GM19395 (cell line): Measurements from ENCODE around the gene PRDM15.
"Not testable (repeated sequence)": the region's sequence is repeated elsewhere in the genome, so short reads cannot be mapped to it uniquely, and the experiment has no call there.

ENCODE experiments used
- ATAC-seq: cut with Tn5 transposase; IDR thresholded peaks from one replicate; pipeline ENCODE4 v1.9.1; 2021; ENCODE audit warnings: mild to moderate bottlenecking, moderate library complexity; ENCODE audit not compliant: unreplicated experiment

Gene PRDM15

DNA sequence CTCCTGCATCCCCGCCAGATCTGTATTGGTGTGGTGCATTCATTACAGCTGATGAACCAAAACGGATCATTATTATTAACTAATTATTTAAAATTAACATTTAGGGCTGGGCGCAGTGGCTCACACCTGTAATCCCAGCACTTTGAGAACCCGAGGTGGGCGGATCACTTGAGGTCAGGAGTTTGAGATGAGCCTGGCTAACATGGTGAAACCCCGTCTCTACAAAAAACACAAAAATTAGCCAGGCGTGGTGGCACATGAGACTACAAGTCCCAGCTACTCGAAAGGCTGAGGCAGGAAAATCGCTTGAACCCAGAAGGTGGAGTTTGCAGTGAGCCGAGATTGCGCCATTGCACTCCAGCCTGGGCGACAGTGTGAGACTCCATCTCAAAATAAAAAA is 93.9 kb downstream of the PRDM15 start:
- not testable (repeated sequence) for ATAC-seq

DNA sequence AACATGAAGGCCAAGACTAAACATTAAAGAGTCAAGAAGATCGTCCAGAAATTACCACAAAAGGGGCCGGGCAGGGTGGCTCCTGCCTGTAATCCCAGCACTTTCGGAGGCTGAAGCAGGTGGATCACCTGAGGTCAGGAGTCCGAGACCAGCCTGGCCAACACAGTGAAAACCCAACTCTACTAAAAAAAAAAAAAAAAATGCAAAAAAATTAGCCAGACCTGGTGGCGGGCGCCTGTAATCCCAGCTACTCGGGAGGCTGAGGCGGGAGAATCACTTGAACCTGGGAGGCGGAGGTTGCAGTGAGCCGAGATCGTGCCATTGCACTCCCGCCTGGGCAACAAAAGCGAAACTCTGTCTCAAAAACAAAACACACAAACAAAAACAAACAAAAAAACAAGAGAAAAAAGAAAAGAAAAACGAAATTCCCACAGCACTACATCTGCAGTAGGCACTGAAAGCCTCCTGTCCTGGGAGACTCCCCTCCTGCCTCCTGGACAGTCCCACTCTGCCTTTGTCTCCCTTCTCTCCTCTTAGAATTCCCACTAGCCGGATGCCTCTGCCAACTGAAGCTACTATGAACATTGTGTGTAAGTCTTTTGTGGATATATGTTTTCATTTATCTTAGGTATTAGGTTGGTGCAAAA is 94.6 kb downstream of the PRDM15 start:
- ATAC-seq, result no peak

DNA sequence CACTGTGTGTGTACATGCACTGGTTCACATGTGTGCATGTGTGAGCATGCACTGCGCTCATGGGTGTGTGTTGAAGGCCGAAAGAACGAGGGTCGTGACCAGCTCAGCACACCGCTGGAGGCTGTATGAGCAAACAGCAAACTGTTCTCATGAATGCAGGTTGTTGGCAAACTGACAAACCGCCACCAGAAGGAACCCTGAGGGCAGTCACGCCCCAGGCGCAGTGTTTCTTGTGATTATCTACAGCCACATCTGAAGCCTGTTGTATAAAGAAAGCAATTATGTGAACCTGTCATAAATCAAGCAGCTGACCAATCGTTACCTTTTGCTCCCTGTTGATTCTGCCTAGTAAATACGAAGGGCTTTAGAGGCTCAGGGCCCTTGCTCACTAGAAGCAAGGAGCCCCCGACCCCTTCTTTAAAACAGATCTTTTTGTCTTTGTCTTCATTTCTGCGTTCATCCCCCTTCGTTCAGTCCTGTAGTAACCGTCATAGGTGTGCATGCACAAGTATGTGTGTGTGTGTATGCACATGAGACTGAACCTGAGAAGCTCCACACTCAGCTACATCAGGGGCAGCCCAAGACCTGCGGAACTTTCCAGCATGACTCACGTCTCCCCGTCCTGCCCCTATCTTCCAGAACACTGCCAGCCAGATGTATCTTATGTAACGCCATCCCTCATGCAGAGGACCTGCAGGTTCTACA is 95.5 kb downstream of the PRDM15 start:
- ATAC-seq, result no peak

DNA sequence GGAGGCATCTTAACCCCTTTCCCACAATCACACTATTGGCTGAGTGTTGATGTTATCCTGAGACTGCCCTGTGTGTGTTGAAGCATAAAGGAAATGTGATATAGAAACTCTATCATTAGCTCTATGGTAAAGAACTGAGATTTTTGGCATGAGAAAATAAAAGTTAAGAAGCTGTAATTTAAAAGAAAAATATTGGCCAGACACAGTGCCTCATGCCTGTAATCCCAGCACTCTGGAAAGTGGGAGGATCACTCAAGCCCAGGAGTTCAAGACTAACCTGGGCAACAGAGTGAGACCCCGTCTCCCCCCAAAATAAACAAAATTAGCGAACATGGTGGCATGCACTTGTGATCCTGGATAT is 98.1 kb downstream of the PRDM15 start:
- ATAC-seq, result no peak

DNA sequence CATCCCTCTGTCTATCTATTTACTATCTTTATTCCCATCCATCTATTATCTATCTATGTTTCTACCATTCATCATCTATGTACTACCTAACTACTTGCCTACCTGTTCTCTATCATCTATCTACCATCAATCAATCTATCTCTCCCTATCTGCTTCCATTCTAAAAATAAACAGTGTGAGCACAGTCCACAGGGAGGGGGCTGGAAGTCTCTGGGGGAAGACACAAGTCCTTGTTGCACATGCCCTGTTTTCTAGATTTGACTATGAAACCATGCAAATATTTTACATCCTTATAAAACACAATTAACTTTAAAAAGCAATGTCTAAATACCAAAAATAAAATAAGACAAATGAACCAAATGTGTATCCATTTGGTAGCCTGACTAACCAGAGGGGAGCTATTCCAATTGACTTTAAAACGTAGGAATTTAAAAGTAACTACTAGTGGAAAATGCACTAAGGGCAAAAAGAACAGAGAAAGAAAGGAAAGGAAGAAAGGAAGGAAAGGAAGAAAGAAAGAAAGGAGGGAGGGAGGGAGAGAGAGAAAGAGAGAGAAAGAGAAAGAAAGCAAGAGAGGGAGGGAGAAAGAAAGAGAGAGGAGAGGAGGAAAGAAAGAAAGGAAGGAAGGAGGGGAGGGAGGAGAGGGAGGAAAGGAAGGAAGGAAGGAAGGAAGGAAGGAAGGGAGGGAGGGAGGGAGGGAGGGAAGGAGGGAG is 98.7 kb downstream of the PRDM15 start:
- no peak for ATAC-seq

DNA sequence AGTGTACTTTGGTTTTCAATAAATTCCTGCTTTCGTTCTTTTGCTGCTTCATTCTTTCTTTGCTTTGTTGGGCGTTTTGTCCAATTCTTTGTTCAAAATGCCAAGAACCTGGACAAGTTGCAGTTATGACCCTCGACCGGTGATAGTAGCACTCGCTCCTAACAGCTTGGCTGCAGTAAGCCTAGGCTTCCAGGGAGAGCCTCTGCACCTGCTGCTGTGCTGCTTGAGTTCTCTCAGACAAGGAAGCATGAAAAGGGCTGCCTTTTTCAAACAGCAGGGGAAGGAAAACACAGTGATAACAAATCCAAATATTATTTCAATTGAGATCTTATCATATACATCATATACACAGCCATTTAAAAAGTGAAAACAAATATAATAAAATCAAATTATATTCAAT is 99.5 kb downstream of the PRDM15 start:
- ATAC-seq, result no peak

DNA sequence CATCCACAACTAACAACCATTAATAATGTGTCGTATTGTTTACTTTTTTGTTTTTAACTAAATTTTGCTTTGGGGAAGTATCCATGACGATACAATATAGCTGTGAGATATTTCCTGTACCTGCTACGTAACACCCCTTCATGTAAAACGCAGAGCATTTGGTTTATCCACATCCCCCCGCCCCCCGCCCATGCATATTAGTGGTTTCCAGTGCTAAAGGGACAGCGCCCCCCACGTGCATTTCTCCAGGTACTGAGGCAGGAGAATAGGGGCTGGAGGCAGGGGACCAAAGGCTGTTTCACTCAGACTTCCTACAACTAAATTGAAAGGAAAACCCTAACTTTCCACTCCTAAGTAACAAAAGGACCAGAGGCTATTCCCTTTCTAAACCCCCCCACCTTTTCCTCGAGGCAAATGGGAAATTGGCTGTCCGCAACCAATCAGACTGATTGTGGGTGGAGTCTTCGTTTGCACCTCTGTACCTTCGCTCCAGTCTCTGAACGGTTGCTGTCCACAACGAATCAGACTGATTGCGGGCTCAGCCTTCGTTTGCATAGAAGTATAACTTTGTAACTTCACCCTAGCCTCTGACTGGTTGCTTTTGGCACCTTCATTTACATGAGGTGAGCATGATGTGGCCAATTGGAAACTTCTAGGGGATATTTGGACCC is 100.1 kb downstream of the PRDM15 start:
- no peak for ATAC-seq

DNA sequence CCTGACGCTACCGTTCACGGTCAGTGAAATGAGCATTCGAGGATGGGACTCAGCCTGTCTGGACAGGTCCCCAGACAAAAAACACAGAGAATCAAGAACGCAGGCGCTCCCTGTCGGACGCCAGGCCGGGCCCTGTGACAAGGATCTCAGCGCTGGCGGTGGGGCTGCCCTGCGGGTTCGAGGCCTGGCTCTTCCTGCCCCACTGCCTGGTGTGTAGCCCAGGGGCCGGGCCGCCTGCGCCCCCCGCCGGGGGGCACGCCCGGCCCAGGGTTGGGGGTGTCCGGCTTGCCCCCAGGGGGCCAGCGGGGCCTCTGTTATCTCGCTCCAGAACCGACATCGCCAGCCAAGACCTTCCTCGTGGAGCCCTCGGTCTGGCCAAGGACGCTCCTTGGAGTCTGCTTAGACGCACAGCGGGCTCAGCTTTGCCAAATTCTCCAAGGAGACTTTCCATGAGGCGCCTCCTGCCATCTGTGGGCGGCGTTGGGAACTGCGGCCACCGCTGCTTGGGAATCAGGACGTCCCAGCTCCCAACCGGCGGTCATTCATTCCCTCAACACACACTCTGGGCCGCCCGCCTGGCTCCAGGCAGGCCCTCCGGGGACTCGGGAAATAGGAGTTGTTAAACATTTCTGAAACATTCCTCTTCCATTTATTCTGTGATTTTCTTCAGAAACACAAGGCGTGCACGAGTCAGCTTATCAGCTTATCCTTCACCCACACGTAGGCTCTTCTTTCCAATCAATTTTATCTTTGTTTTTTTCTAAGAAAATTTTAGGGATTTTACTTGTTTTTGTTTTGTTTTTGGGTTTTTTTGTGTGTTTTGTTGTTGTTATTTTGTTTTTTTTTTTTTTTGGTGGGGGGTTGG is 101.0 kb downstream of the PRDM15 start:
- ATAC-seq, result no peak

DNA sequence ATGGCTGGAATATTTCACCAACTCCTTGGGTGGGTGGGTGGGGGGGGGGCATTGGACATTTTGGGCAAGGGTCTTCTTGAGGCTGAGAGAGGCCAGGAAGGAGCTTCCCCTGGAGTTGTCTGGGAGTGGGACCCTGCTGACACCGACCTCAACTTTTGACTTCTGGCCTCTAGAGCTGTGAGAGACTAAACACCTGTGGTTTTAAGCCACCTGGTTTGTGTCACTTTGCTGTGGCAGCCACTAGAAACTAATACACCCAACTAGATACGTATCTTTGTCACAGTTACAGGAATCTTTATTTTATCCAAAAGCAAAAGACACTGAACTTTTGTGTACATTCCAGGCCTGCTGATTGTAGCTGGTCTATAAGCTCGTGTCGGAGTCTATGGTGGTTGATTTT is 102.4 kb downstream of the PRDM15 start:
- no peak for ATAC-seq

DNA sequence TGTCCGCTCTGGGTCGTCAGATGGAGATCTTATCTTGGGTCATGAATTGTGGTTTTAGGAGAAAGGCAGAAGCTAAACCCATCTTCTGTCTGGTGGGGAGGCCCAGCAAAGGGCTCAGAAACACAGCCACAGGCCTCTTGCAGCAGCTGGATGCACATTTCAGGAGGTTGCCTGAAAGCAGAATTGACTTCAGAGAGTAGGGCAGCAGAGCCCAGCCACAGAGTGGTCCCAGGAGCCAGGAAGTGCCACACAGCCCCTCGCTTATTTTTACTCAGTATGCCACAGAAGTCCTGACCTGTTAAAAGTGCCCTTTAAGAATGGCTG is 104.0 kb downstream of the PRDM15 start:
- no peak for ATAC-seq

DNA sequence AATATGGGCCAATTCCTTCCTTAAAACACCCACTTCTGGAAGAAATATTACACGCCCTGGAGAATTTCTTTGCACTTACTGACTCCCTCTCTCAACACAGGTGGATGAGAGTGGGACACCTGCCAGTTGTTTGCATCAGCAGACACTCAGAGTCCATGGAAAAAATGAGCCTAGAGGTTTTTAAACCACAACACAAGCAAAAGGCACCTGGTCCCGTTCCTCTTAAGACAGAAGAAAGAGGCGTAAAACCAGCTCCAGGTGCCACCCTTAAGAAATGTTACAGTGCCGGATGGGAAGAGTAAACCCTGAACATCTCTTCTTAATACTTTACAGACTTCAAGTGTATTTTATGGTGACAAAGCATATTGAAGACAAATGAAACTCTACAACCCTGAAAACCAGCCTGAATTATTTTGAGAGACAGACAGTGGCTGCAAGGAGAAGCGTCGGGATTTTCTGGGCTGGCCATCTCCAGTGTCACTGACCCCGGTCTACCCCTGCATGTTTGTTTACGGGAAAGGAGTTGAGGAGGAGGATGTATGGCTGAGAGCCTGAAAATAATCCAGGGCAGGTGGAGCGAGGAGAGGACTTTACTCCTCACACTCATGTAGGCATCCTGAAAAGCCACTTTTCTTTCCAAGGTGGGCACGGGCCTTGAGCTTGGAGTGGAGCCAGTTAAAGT is 104.5 kb downstream of the PRDM15 start:
- ATAC-seq, result no peak

DNA sequence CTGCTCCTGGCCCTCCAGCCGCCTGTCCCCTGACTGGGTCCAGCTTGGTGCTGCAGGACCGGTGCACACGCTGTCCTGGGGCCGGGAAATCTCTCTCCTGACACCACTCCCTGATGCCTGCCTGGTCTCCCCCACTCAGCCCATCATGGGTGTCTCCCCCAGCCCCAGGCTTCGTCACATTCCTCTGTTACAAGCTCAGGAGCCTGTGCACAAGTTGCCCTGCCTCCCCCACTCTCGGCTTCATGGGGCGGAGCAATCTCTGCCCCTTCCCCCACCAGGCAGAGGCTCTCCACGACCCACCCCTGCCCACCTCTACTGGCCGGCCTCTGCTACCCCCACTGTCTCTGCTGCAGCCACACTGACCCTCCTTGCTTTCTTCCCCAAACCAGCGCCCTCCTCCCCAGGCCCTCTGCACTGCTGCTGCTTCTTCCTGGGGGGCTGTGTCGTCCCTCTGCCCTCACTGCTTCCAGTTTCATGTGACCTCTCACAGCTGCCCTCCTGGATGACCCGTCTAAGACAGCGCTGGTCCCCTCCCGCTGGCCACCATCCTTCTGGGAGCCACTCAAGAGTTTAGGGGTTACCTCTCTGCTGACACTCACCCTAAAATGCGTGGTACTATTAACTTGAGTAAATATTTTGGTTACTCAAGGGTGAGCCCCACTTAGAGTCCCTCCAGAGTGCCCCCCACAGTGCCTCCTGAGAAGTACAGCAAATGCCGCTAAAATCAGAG is 106.6 kb downstream of the PRDM15 start:
- no peak for ATAC-seq

DNA sequence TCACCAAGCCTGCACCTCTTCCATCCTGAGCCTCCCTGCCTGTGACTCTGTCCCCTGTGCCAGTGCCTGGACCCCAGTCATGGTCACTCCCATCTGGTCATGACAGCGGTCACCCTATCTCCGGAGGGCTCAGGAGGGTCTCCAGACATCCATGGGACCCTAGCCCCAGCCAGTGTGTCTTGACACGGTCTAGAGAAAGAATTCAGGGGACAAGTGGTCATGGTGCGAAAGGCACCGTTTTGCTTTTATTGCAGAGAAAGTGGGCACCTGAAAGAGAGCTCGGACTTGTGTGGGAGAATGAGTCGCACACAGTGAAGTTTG is 107.6 kb downstream of the PRDM15 start:
- ATAC-seq, result no peak

DNA sequence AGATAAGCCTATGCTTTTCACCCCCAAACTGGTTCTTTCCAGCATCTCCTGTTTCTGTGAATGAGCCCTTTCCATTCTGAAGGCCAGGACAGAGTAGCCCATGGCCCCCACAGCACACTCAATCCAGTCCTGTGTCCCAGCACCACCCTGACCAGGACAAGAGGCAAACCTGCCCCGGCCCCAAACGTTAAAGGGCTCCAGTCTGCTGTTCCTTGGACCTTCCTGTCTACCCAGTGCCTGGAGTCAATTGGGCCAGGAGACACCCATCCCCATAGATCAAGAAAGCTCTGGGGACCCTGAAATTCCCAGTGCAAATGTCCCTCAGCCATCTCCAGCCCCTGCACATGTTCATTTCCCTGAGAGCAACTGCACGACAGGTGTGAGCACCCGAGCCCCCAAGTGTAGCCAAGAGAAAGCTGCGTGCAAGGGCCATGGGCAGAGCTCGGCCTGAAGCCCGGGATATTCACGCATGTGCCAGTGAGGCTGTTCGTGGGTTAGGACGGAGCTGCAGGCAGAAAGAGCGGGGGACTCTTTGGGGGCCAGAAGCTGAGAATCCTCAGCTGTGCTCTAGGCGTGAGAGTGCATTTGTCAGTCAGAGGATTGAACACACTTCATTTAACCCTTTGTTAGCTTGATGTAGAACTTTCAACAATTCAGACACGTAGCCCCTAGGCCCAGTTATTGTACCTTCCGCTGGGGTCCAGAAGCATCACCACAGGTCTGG is 108.1 kb downstream of the PRDM15 start:
- ATAC-seq, result no peak

DNA sequence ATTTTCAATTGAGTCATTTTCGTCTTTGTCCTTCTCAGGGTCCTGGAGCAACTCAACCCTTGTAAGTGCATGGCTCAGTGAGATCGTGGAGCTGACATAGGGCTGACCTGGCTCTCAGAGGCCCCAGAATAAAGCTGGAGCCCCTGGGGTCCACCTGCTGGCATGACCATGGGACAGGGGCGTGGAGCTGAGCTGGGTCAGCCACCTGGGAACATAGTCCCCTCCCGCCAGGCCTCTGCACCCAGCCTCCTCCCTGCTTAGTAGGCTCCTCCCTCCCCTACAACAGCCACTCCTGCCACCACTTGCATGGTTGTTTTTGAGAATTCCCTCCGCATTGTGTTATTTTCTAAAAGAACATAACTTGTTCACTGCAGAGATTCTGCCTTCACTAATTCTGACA is 109.2 kb downstream of the PRDM15 start:
- ATAC-seq, result no peak

DNA sequence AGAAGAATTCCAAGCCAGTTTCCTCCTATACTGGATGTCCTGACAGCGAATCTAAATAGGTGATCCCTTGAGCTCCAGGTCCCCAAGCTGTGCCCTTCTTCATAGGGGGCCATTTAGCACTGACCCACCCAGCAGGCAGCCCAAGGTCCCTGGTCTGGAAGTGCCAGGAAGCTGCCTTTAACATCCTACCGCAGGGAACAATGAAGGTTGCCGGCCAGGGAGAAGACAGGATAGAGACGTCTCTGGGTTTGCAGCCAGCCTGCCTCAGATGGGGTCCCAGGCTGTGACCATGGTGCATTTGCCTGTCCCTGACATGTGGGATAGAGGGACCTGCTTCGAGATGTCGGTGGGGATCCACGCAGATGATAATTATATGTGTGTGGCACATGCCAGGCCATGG is 109.6 kb downstream of the PRDM15 start:
- ATAC-seq, result no peak

DNA sequence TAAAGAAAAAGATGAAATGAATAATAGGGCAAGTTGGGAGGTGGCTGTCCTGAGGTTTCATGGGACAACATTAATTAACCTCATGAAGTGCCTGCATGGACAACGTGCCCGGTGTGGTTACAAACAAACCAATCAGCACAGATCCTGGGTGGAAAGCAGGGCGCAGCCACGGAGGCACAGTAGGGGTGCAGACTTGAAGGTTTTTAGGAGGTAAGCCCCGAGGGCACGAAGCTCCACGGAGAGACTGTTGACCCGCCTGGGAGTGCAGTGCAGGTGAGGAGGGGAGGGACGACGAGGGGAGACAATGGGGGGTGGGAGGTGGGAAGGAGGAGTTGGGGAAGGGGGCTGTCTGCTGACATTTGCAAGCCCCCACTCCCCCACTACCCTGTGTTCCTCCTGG is 110.0 kb downstream of the PRDM15 start:
- ATAC-seq, result no peak

DNA sequence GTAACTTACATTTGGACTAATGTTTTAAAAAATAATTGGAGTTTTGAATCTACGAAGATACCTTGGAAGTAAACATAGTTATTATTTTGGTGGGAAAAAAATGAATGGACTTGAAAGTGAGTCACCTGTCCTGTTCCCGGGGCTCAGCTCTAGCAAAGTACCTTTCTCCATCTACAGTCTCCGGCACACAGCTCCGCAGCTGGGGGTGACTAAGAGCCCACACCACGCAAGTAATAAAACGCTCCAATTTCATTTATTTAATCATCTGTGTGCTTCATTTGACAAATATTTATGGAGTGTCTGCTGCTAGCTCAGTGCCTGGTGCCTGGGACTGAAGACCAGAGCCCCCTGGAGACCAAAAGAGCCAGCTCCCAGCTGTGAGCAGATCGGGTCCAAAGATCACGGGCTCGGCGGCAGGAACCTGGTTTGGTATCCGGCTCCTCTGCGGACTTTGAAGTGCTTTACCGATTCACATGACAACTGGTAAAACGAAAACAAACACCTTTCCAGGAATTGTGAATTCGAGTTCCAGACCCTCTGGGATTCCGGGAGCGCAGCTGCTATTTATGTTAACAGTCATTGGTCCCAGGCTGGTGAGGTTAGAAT is 110.6 kb downstream of the PRDM15 start:
- no peak for ATAC-seq
